Skin epidermis (tissue), 12 donors: ENCODE measurements around the gene AMBP.

Source experiments
- H3K27ac ChIP-seq, 21 experiments: fragments of 200-600 bp; sonication (generic) in 11 of 21; one replicate each; pipeline ENCODE4 v1.5.0; 2020; ENCODE audit warnings: mild to moderate bottlenecking in 3 of 21, inconsistent platforms in 2 of 21, moderate library complexity in 2 of 21
- H3K4me3 ChIP-seq, 7 experiments: fragments of 200-600 bp; sonication (generic) in 2 of 7; one replicate each; pipeline ENCODE4 v1.5.0; 2020; ENCODE audit warnings: inconsistent platforms in 2 of 7, mild to moderate bottlenecking in 2 of 7, moderate library complexity in 1 of 7

Gene AMBP

GRCh38 chr9:114114364-114114763 is 36.3 kb upstream of the AMBP start:
- no peak overlapping the region for H3K4me3 ChIP-seq
- no peak overlapping the region for H3K27ac ChIP-seq

GRCh38 chr9:114112778-114113584 is 34.9 kb upstream of the AMBP start:
- Histone ChIP-seq H3K27ac (peak overlapping the region in 2 of 21 experiments; percentile 3 to 41), H3K4me3 (no peak overlapping the region)

GRCh38 chr9:114112325-114112724 is 34.2 kb upstream of the AMBP start:
- Histone ChIP-seq H3K4me3 (no peak overlapping the region), H3K27ac (peak overlapping the region in 2 of 21 experiments; percentile 3 to 41)

- H3K27ac ChIP-seq: no peak overlapping the region
- no peak overlapping the region for H3K4me3 ChIP-seq
Observed at GRCh38 chr9:114110180-114110579, 32.1 kb upstream of the AMBP start.

- H3K27ac ChIP-seq: no peak overlapping the region
Observed at GRCh38 chr9:114109124-114109523, 31.0 kb upstream of the AMBP start.

GRCh38 chr9:114108016-114108833 is 30.1 kb upstream of the AMBP start:
- no peak overlapping the region for H3K4me3 ChIP-seq
- H3K27ac ChIP-seq: no peak overlapping the region

More at GRCh38 chr9:114109124-114109523, 31.0 kb upstream of the AMBP start:
- H3K4me3 ChIP-seq: no peak overlapping the region

GRCh38 chr9:114107286-114108001 is 29.3 kb upstream of the AMBP start:
- no peak overlapping the region for H3K4me3 ChIP-seq

GRCh38 chr9:114105236-114105635 is 27.1 kb upstream of the AMBP start:
- no peak overlapping the region for H3K27ac ChIP-seq
- no peak overlapping the region for H3K4me3 ChIP-seq

More at GRCh38 chr9:114107286-114108001, 29.3 kb upstream of the AMBP start:
- no peak overlapping the region for H3K27ac ChIP-seq

GRCh38 chr9:114102484-114102883 is 24.4 kb upstream of the AMBP start:
- Histone ChIP-seq H3K4me3 (no peak overlapping the region), H3K27ac (no peak overlapping the region)

- no peak overlapping the region for H3K4me3 ChIP-seq
- no peak overlapping the region for H3K27ac ChIP-seq
Observed at GRCh38 chr9:114100536-114100935, 22.4 kb upstream of the AMBP start.

- H3K4me3 ChIP-seq: no peak overlapping the region
- H3K27ac ChIP-seq: no peak overlapping the region
Observed at GRCh38 chr9:114099669-114100270, 21.7 kb upstream of the AMBP start.

- H3K4me3 ChIP-seq: peak within 1 kb of the TSS; percentile 14 to 45 (median 29)
- peak within 1 kb of the TSS in 1 of 21 experiments; percentile 64 for H3K27ac ChIP-seq
Observed at GRCh38 chr9:114098936-114099668, 21.0 kb upstream of the AMBP start, which contains the start of gene KIF12. Gene KIF12 (minus strand): TSS chr9:114099292. CDS start chr9:114099276, 16 bp downstream.

GRCh38 chr9:114098021-114098935 is 20.2 kb upstream of the AMBP start:
- H3K27ac ChIP-seq: peak overlapping the region in 1 of 21 experiments; percentile 64
- peak overlapping the region; percentile 14 to 45 (median 29) for H3K4me3 ChIP-seq

GRCh38 chr9:114097613-114098020 is 19.5 kb upstream of the AMBP start:
- peak overlapping the region; percentile 14 to 45 (median 29) for H3K4me3 ChIP-seq
- peak overlapping the region in 2 of 21 experiments; percentile 17 to 64 for H3K27ac ChIP-seq

GRCh38 chr9:114096866-114097612 is 18.9 kb upstream of the AMBP start:
- Histone ChIP-seq H3K4me3 (peak overlapping the region in 1 of 7 experiments; percentile 45), H3K27ac (peak overlapping the region in 2 of 21 experiments; percentile 17 to 64)

GRCh38 chr9:114096041-114096511 is 18.0 kb upstream of the AMBP start:
- H3K4me3 ChIP-seq: peak overlapping the region in 1 of 7 experiments; percentile 1
- H3K27ac ChIP-seq: no peak overlapping the region

GRCh38 chr9:114094971-114095370 is 16.9 kb upstream of the AMBP start:
- H3K4me3 ChIP-seq: no peak overlapping the region
- no peak overlapping the region for H3K27ac ChIP-seq
